Activated CD4-positive, alpha-beta T cell treated with anti-CD3 and anti-CD28 coated beads, Interleukin-2, amount 10 ng/mL, durations not matched to agents 7 days and 5 days (primary cell): ENCODE measurements around the gene CDC42EP5. TPM values are rescaled to one million over a fixed set of nuclear protein-coding genes. Genes with fewer than 3 reads are reported as not detected.
A peak's percentile ranks its signal among the peaks of the same experiment; 100 is the strongest.

ENCODE experiments used
- CTCF ChIA-PET: fragments of 350-600 bp; sonication (Branson Sonifier 250); formaldehyde crosslinking; loops from one replicate; lab custom pipeline; 2021; ENCODE audit warnings: antibody characterized with exemption; lab: Charles Lee
- POLR2A ChIA-PET: fragments of 350-600 bp; sonication (Branson Sonifier 250); formaldehyde crosslinking; loops from one replicate; lab custom pipeline; 2021; ENCODE audit warnings: antibody characterized with exemption; lab: Charles Lee
- DNase-seq: peaks from one replicate; pipeline ENCODE4 v3.0.0-alpha.2; 2020
- H3K27ac Mint-ChIP-seq: one replicate; pipeline ENCODE4 v1.8.0; 2021; ENCODE audit warnings: mild to moderate bottlenecking, moderate library complexity, mixed read lengths
- H3K27me3 Mint-ChIP-seq: one replicate; pipeline ENCODE4 v1.8.0; 2021; ENCODE audit warnings: mixed read lengths
- H3K36me3 Mint-ChIP-seq: one replicate; pipeline ENCODE4 v1.8.0; 2021; ENCODE audit warnings: low read depth, mixed read lengths
- H3K4me1 Mint-ChIP-seq: one replicate; pipeline ENCODE4 v1.8.0; 2021; ENCODE audit warnings: mixed read lengths
- H3K4me3 Mint-ChIP-seq: one replicate; pipeline ENCODE4 v1.8.0; 2021; ENCODE audit warnings: mild to moderate bottlenecking, moderate library complexity, mixed read lengths
- H3K9me3 Mint-ChIP-seq: one replicate; pipeline ENCODE4 v1.8.0; 2021; ENCODE audit warnings: mixed read lengths
- total RNA-seq, 2 experiments: library from RNA; stranded (reverse); gene quantifications; one replicate each; pipeline ENCODE4 v1.2.3, GENCODE V29; 2021

Gene CDC42EP5
- total RNA-seq, 2 experiments from 2014 or later, result not detected

- H3K27ac Mint-ChIP-seq, result peak within 1 kb of the TSS; percentile 31
- POLR2A ChIA-PET, result no interaction called here
Measured at GRCh38 chr19:54415208-54415900, 57.7 kb downstream of the CDC42EP5 start, which contains the start of gene TTYH1. TTYH1 (plus strand) TSS chr19:54415464; CDS start chr19:54415553, 89 bp downstream.

More at GRCh38 chr19:54415208-54415900, 57.7 kb downstream of the CDC42EP5 start, which contains the start of gene TTYH1:
- Mint-ChIP-seq H3K4me1 (peaks cover 15% of the 10 kb centered on the region), H3K36me3 (no peaks in the 10 kb centered on the region), H3K9me3 (peaks cover 4% of the 10 kb centered on the region), H3K4me3 (no peak within 1 kb of the TSS), H3K27me3 (peaks cover 37% of the 10 kb centered on the region)
- CTCF ChIA-PET, result interaction anchor here (1.0 to 1.4 kb wide), 2 partner anchors 19 to 24 kb away, joined by 3 to 4 read pairs; no protein-coding TSS in a partner anchor
- DNase-seq, result no peak

Other genes with a start within 250 kb of the CDC42EP5 start
- under 1 TPM; 0.37 to 0.45 TPM for gene LILRA6, start 230.5 kb downstream of the CDC42EP5 start, total RNA-seq
- gene LILRB5, start 216.0 kb downstream of the CDC42EP5 start, total RNA-seq, result not detected
- not detected for gene LILRB2, start 192.2 kb downstream of the CDC42EP5 start, total RNA-seq
- not detected for gene LILRA5, start 160.1 kb downstream of the CDC42EP5 start, total RNA-seq
- gene LILRA4, start 134.1 kb downstream of the CDC42EP5 start, total RNA-seq, result not detected
- gene LAIR1, start 108.4 kb downstream of the CDC42EP5 start, total RNA-seq, result 10 to 100 TPM; 54.0 to 59.3 TPM
- 1 to 10 TPM in 1 of 2 experiments, under 1 TPM in 1; 0.72 to 1.2 TPM for gene TTYH1, start 57.8 kb downstream of the CDC42EP5 start, total RNA-seq
- gene LENG8, start 24.1 kb downstream of the CDC42EP5 start, total RNA-seq, result 100 to 1,000 TPM; 245 to 248 TPM
- gene LENG9, start 9.5 kb downstream of the CDC42EP5 start, total RNA-seq, result 1 to 10 TPM; 3.8 to 5.4 TPM
- gene LAIR2, start 29.5 kb upstream of the CDC42EP5 start, total RNA-seq, result 1 to 10 TPM; 3.1 to 3.7 TPM
- not detected for gene LILRA2, start 100.5 kb upstream of the CDC42EP5 start, total RNA-seq
- gene LILRA1, start 120.3 kb upstream of the CDC42EP5 start, total RNA-seq, result not detected
- gene LILRB1, start 157.2 kb upstream of the CDC42EP5 start, total RNA-seq, result not detected
- not detected for gene LILRB4, start 189.7 kb upstream of the CDC42EP5 start, total RNA-seq